HCT116 (cell line): ENCODE measurements around the gene PPP1R14C. TPM values are rescaled to one million over a fixed set of nuclear protein-coding genes. Genes with fewer than 3 reads are reported as not detected.

Source experiments
- ATAC-seq: fragments of 200-7000 bp; cut with Tn5 transposase; 2 replicates; pipeline ENCODE4 v1.9.1; 2020; ENCODE audit warnings: mild to moderate bottlenecking, moderate library complexity
- BruUV-seq: library from RNA; stranded (reverse); fragments of 400-500 nt; replicated peaks from 2 replicates; lab custom pipeline; 2021; lab: Mats Ljungman, UMichigan
- CTCF ChIA-PET: fragments of 300-600 bp; sonication (Branson Sonifier 250); formaldehyde crosslinking; loops from one replicate; lab custom pipeline; 2021; ENCODE audit warnings: antibody characterized with exemption; lab: Charles Lee
- POLR2A ChIA-PET: fragments of 300-600, 350-600 bp; sonication (Branson Sonifier 250); formaldehyde crosslinking; loops from one replicate; lab custom pipeline; 2021; ENCODE audit warnings: antibody characterized with exemption; lab: Charles Lee
- RAD21 ChIA-PET, 2 experiments: fragments of 300-600 bp; sonication (Branson Sonifier 250); formaldehyde crosslinking; loops; one replicate each; lab custom pipeline; 2023; ENCODE audit warnings: low total read pairs in 2 of 2; ENCODE audit not compliant: uncharacterized antibody in 2 of 2, unreplicated experiment in 2 of 2, low non-redundant PET in 1 of 2; lab: Charles Lee
- DNase-seq: peaks from one replicate; pipeline ENCODE4 v3.0.0-alpha.2; 2010; ENCODE audit warnings: low read depth, low spot score
- H2AFZ ChIP-seq: fragments of 200-600 bp; shearing (Covaris generic), sonication (generic); 2 replicates; pipeline ENCODE4 v1.6.1; 2017; ENCODE audit warnings: low read depth, mixed run types, mixed read lengths, antibody characterized with exemption, low read length; ENCODE audit not compliant: poor library complexity, severe bottlenecking
- H3K27ac ChIP-seq: 2 replicates; pipeline ENCODE4 v1.5.1; 2012; ENCODE audit warnings: low read depth, low read length
- H3K27me3 ChIP-seq: fragments of 200-600 bp; sonication (generic); 2 replicates; pipeline ENCODE4 v1.6.1; 2016; ENCODE audit warnings: mixed run types, low read length, mixed read lengths; ENCODE audit not compliant: insufficient read depth
- H3K36me3 ChIP-seq, 2 experiments: fragments of 200-500 bp in 1 of 2; fragments of 200-600 bp in 1 of 2; sonication (Bioruptor generic) in 1 of 2; sonication (generic) in 1 of 2; 2 replicates each; pipeline versions ENCODE4 v1.5.1 to v1.6.1; 2014 to 2016; ENCODE audit warnings: low read length in 2 of 2, inconsistent platforms in 1 of 2, mixed read lengths in 1 of 2, mixed run types in 1 of 2; ENCODE audit not compliant: insufficient read depth in 2 of 2, control insufficient read depth in 1 of 2
- H3K4me1 ChIP-seq, 2 experiments: fragments of 200-600 bp in 1 of 2; sonication (generic) in 1 of 2; 2 replicates each; pipeline versions ENCODE4 v1.5.1 to v1.6.1; 2012 to 2017; ENCODE audit warnings: low read length in 2 of 2, inconsistent platforms in 1 of 2, mild to moderate bottlenecking in 1 of 2, mixed read lengths in 1 of 2, mixed run types in 1 of 2, moderate library complexity in 1 of 2; ENCODE audit not compliant: insufficient read depth in 2 of 2, control insufficient read depth in 1 of 2
- H3K4me2 ChIP-seq: fragments of 200-600 bp; sonication (generic); 2 replicates; pipeline ENCODE4 v1.6.1; 2017; ENCODE audit warnings: mixed run types, low read length, mixed read lengths
- H3K4me3 ChIP-seq, 2 experiments: fragments of 200-600 bp in 1 of 2; sonication (generic) in 1 of 2; replicated peaks in 1 of 2; 2 replicates each; pipeline ENCODE4 v1.5.1; 2011 to 2016; ENCODE audit warnings: low read length in 2 of 2, control low read depth in 1 of 2, low read depth in 1 of 2, mild to moderate bottlenecking in 1 of 2, mixed read lengths in 1 of 2, mixed run types in 1 of 2
- H3K79me2 ChIP-seq: fragments of 200-600 bp; sonication (generic); 2 replicates; pipeline ENCODE4 v1.6.1; 2017; ENCODE audit warnings: mild to moderate bottlenecking, mixed run types, low read length, moderate library complexity, mixed read lengths; ENCODE audit not compliant: insufficient read depth
- H3K9ac ChIP-seq: fragments of 200-600 bp; sonication (generic); 2 replicates; pipeline ENCODE4 v1.6.1; 2016; ENCODE audit warnings: low read length, mixed read lengths
- H3K9me2 ChIP-seq: fragments of 200-600 bp; sonication (generic), shearing (Covaris generic); 2 replicates; pipeline ENCODE4 v1.6.1; 2017; ENCODE audit warnings: mixed run types, mild to moderate bottlenecking, moderate library complexity; ENCODE audit not compliant: insufficient read depth
- H3K9me3 ChIP-seq, 2 experiments: fragments of 200-500 bp in 1 of 2; fragments of 200-600 bp in 1 of 2; sonication (Bioruptor generic) in 1 of 2; sonication (generic) in 1 of 2; 2 replicates each; pipeline ENCODE4 v1.6.1; 2014 to 2017; ENCODE audit warnings: low read length in 2 of 2, mixed read lengths in 2 of 2, inconsistent platforms in 1 of 2, low read depth in 1 of 2, mild to moderate bottlenecking in 1 of 2, mixed run types in 1 of 2, moderate library complexity in 1 of 2; ENCODE audit not compliant: control insufficient read depth in 1 of 2, insufficient read depth in 1 of 2
- H4K20me1 ChIP-seq: fragments of 200-600 bp; sonication (generic), shearing (Covaris generic); 2 replicates; pipeline ENCODE4 v1.6.1; 2017; ENCODE audit warnings: mixed run types, mild to moderate bottlenecking, moderate library complexity; ENCODE audit not compliant: insufficient read depth
- CEBPB ChIP-seq: IDR thresholded peaks from 2 replicates; pipeline ENCODE4 v1.6.1; 2012; ENCODE audit warnings: low read depth
- EGR1 ChIP-seq: IDR thresholded peaks from 2 replicates; pipeline ENCODE4 v1.6.1; 2012; ENCODE audit warnings: low read depth
- ELF1 ChIP-seq: IDR thresholded peaks from 2 replicates; pipeline ENCODE4 v1.6.1; 2012; ENCODE audit warnings: low read depth, borderline replicate concordance
- EZH2 ChIP-seq: fragments of 200-600 bp; sonication (generic); IDR thresholded peaks from 2 replicates; pipeline ENCODE4 v1.6.1; 2017; ENCODE audit warnings: antibody characterized with exemption, mixed run types
- POLR2A ChIP-seq: IDR thresholded peaks from 2 replicates; pipeline ENCODE4 v1.7.0; 2011; ENCODE audit warnings: borderline replicate concordance; ENCODE audit not compliant: insufficient read depth, insufficient read length; ENCODE audit errors: extremely low read depth
- RAD21 ChIP-seq: IDR thresholded peaks from 2 replicates; pipeline ENCODE4 v1.6.1; 2012; ENCODE audit warnings: low read depth, mild to moderate bottlenecking
- intact Hi-C: fragments of 100-400 bp; cut with micrococcal nuclease; formaldehyde crosslinking; loops from 2 replicates; pipeline ENCODE4 v1.10.0; 2022
- total RNA-seq: library from RNA; stranded (reverse); gene quantifications from one replicate; pipeline ENCODE4 v1.2.1, GENCODE V29; 2021; ENCODE audit not compliant: unreplicated experiment
- TF ChIP-seq, protein P1 (sequence below), 3 experiments: fragments of 200-600 bp in 1 of 3; sonication (generic) in 1 of 3; IDR thresholded peaks in 2 of 3; conservative IDR thresholded peaks in 1 of 3; 2 replicates each; pipeline ENCODE4 v1.5.1; 2012 to 2017; ENCODE audit warnings: low read depth in 2 of 3, low read length in 2 of 3, antibody characterized with exemption in 1 of 3, borderline replicate concordance in 1 of 3, control low read depth in 1 of 3, mild to moderate bottlenecking in 1 of 3, mixed read lengths in 1 of 3, mixed run types in 1 of 3, moderate library complexity in 1 of 3; ENCODE audit not compliant: insufficient read depth in 1 of 3
- TF ChIP-seq, protein P2 (sequence below): IDR thresholded peaks from 2 replicates; pipeline ENCODE4 v1.6.1; 2011; ENCODE audit warnings: mild to moderate bottlenecking, low read length, moderate library complexity; ENCODE audit not compliant: insufficient replicate concordance; ENCODE audit errors: extremely low read depth
- TF ChIP-seq, protein P3 (sequence below): IDR thresholded peaks from 2 replicates; pipeline ENCODE4 v1.6.1; 2012; ENCODE audit warnings: low read depth

PPP1R14C gene
- total RNA-seq, 1 experiment from 2014 or later = 7.8 TPM

DNA sequence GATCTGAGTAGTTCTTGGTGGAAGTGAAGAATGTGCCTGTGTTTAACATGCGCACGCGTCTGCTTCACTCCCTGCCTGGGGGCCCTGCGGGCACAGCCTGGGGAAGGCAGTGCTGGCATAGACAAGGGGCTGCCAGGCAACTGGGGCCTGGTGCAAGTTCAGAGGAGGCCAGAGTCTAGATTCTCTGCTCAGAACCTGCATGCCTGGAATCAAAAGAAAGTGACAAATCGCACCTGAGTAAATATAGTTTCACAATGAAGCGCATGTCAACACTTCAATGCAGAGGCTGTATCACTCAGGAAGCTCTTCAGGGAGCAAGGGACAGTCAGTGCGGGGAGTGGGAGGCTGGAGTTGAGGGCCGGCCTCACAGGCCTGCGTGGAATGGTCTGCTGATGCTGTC, 24.2 kb upstream of the PPP1R14C start:
- no peaks in the 10 kb centered on the region for H3K4me1 ChIP-seq
- H4K20me1 ChIP-seq = no peaks in the 10 kb centered on the region
- ChIA-PET POLR2A (no interaction called here), RAD21 (no interaction called here), CTCF (no interaction called here)
- ATAC-seq (no peak), DNase-seq (no peak)
- BruUV-seq = no TSS peak
- H3K9me3 ChIP-seq = no peaks in the 10 kb centered on the region
- no peaks in the 10 kb centered on the region for H3K79me2 ChIP-seq
- no peak overlapping the region for H3K27ac ChIP-seq
- no peaks in the 10 kb centered on the region for H3K9me2 ChIP-seq
- no peak overlapping the region for H3K4me3 ChIP-seq
- H3K36me3 ChIP-seq = no peaks in the 10 kb centered on the region
- TF ChIP-seq RAD21 (no peak), POLR2A (no peak), ELF1 (no peak), EGR1 (no peak), EZH2 (no peak)
- TF ChIP-seq, protein P1, sequence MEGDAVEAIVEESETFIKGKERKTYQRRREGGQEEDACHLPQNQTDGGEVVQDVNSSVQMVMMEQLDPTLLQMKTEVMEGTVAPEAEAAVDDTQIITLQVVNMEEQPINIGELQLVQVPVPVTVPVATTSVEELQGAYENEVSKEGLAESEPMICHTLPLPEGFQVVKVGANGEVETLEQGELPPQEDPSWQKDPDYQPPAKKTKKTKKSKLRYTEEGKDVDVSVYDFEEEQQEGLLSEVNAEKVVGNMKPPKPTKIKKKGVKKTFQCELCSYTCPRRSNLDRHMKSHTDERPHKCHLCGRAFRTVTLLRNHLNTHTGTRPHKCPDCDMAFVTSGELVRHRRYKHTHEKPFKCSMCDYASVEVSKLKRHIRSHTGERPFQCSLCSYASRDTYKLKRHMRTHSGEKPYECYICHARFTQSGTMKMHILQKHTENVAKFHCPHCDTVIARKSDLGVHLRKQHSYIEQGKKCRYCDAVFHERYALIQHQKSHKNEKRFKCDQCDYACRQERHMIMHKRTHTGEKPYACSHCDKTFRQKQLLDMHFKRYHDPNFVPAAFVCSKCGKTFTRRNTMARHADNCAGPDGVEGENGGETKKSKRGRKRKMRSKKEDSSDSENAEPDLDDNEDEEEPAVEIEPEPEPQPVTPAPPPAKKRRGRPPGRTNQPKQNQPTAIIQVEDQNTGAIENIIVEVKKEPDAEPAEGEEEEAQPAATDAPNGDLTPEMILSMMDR (IDR thresholded peaks at IDR 0.05 in 2 of 3, conservative IDR thresholded peaks at IDR 0.05 in 1 of 3; ENCODE audit: borderline replicate concordance in 1 of 3, insufficient read depth in 1 of 3, low read depth in 2 of 3, low read length in 2 of 3) = no peak
- no peak overlapping the region for H3K9ac ChIP-seq
- H3K27me3 ChIP-seq = no peaks in the 10 kb centered on the region
- intact Hi-C loops = no loop called here
- no peak overlapping the region for H3K4me2 ChIP-seq
- no peak overlapping the region for H2AFZ ChIP-seq

- Histone ChIP-seq H3K79me2 (no peaks in the 10 kb centered on the region), H2AFZ (no peak overlapping the region), H3K9me2 (no peaks in the 10 kb centered on the region), H4K20me1 (no peaks in the 10 kb centered on the region), H3K9ac (no peak overlapping the region), H3K4me2 (no peak overlapping the region), H3K4me3 (no peak overlapping the region), H3K27ac (no peak overlapping the region), H3K27me3 (no peaks in the 10 kb centered on the region), H3K4me1 (no peaks in the 10 kb centered on the region), H3K9me3 (no peaks in the 10 kb centered on the region), H3K36me3 (no peaks in the 10 kb centered on the region)
- ATAC-seq = no peak
- TF ChIP-seq, protein P2, sequence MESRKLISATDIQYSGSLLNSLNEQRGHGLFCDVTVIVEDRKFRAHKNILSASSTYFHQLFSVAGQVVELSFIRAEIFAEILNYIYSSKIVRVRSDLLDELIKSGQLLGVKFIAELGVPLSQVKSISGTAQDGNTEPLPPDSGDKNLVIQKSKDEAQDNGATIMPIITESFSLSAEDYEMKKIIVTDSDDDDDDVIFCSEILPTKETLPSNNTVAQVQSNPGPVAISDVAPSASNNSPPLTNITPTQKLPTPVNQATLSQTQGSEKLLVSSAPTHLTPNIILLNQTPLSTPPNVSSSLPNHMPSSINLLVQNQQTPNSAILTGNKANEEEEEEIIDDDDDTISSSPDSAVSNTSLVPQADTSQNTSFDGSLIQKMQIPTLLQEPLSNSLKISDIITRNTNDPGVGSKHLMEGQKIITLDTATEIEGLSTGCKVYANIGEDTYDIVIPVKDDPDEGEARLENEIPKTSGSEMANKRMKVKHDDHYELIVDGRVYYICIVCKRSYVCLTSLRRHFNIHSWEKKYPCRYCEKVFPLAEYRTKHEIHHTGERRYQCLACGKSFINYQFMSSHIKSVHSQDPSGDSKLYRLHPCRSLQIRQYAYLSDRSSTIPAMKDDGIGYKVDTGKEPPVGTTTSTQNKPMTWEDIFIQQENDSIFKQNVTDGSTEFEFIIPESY = no peak
- TF ChIP-seq, protein P3, sequence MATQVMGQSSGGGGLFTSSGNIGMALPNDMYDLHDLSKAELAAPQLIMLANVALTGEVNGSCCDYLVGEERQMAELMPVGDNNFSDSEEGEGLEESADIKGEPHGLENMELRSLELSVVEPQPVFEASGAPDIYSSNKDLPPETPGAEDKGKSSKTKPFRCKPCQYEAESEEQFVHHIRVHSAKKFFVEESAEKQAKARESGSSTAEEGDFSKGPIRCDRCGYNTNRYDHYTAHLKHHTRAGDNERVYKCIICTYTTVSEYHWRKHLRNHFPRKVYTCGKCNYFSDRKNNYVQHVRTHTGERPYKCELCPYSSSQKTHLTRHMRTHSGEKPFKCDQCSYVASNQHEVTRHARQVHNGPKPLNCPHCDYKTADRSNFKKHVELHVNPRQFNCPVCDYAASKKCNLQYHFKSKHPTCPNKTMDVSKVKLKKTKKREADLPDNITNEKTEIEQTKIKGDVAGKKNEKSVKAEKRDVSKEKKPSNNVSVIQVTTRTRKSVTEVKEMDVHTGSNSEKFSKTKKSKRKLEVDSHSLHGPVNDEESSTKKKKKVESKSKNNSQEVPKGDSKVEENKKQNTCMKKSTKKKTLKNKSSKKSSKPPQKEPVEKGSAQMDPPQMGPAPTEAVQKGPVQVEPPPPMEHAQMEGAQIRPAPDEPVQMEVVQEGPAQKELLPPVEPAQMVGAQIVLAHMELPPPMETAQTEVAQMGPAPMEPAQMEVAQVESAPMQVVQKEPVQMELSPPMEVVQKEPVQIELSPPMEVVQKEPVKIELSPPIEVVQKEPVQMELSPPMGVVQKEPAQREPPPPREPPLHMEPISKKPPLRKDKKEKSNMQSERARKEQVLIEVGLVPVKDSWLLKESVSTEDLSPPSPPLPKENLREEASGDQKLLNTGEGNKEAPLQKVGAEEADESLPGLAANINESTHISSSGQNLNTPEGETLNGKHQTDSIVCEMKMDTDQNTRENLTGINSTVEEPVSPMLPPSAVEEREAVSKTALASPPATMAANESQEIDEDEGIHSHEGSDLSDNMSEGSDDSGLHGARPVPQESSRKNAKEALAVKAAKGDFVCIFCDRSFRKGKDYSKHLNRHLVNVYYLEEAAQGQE = no peak
- TF ChIP-seq EZH2 (no peak), CEBPB (no peak)
- POLR2A ChIA-PET = no interaction called here
- CTCF ChIA-PET = interaction anchor here (1.1 kb wide), 1 partner anchor 276 kb away, joined by 3 read pairs; no protein-coding TSS in a partner anchor
- RAD21 ChIA-PET = no interaction called here
- no peak for DNase-seq
- no TSS peak for BruUV-seq
- intact Hi-C loops = no loop called here
Observed at GRCh38 chr6:150119173-150119572, 23.7 kb upstream of the PPP1R14C start.
